Fibroblast of mammary gland (primary cell): ENCODE measurements around the gene EEPD1.

Experiments
- DNase-seq: peaks from one replicate; pipeline ENCODE4 v3.0.0-alpha.2; 2010; ENCODE audit warnings: low read depth
- H3K4me3 ChIP-seq: 2 replicates; pipeline ENCODE4 v1.5.1; 2011; ENCODE audit warnings: low read depth, mild to moderate bottlenecking, low read length, moderate library complexity; ENCODE audit not compliant: control insufficient read depth
- CTCF ChIP-seq: conservative IDR thresholded peaks from 2 replicates; pipeline ENCODE4 v1.5.1; 2011; ENCODE audit warnings: low read depth, low read length, inconsistent platforms; ENCODE audit not compliant: control insufficient read depth, insufficient read depth

The EEPD1 gene

GRCh38 chr7:36288501-36288900 is 135.4 kb downstream of the EEPD1 start:
- no peak overlapping the region for H3K4me3 ChIP-seq
- TF ChIP-seq CTCF, result no peak

GRCh38 chr7:36289833-36290661 is 137.0 kb downstream of the EEPD1 start:
- TF ChIP-seq CTCF, result no peak
- H3K4me3 ChIP-seq, result no peak overlapping the region
- DNase-seq, result peak; percentile 8

More at GRCh38 chr7:36288501-36288900, 135.4 kb downstream of the EEPD1 start:
- no peak for DNase-seq

GRCh38 chr7:36291387-36292316 is 138.6 kb downstream of the EEPD1 start:
- TF ChIP-seq CTCF, result peak; percentile 96
- DNase-seq, result peak; percentile 78
- H3K4me3 ChIP-seq, result peak overlapping the region; percentile 51

GRCh38 chr7:36295090-36295489 is 142.0 kb downstream of the EEPD1 start:
- no peak for DNase-seq
- no peak overlapping the region for H3K4me3 ChIP-seq
- TF ChIP-seq CTCF, result no peak

GRCh38 chr7:36296284-36296683 is 143.2 kb downstream of the EEPD1 start:
- no peak for TF ChIP-seq CTCF
- no peak for DNase-seq
- H3K4me3 ChIP-seq, result no peak overlapping the region

GRCh38 chr7:36297364-36298009 is 144.4 kb downstream of the EEPD1 start:
- TF ChIP-seq CTCF, result no peak
- H3K4me3 ChIP-seq, result no peak overlapping the region
- no peak for DNase-seq
